ENCODE data around the gene PARD3B. TPM values are rescaled to one million over a fixed set of nuclear protein-coding genes. Genes with fewer than 3 reads are reported as not detected.

PARD3B gene
- total RNA-seq, 1 experiment from 2014 or later: 10.1 TPM

DNA sequence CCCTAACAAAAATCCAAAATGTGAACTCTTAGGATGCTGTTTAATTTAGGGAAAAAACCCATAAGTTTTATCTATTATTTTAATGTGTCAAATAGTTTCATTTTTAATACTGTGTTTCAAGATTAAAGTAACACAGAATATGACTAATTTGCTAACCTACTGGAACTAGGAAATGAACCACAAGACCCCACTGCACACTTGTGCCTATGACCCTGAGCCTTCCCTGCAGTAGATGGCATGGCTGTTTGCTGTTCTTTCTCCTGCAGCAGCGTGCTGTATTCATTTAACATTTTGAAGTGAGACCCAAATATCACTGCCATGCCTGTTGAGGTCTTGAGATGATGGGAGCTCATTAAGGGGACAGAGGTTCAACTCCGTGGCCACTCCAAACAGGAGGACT, 571.9 kb downstream of the PARD3B start:
- intact Hi-C loops (cut with micrococcal nuclease; ENCODE audit: unreplicated experiment): no loop called here
- H3K4me1 Mint-ChIP-seq (ENCODE audit: low read depth, unreplicated experiment): no peaks in the 10 kb centered on the region
- no peak for DNase-seq
- H3K27me3 Mint-ChIP-seq (ENCODE audit: unreplicated experiment): no peaks in the 10 kb centered on the region
- H3K4me3 Mint-ChIP-seq (ENCODE audit: low read depth, unreplicated experiment): no peak overlapping the region
- TF ChIP-seq, protein P1, sequence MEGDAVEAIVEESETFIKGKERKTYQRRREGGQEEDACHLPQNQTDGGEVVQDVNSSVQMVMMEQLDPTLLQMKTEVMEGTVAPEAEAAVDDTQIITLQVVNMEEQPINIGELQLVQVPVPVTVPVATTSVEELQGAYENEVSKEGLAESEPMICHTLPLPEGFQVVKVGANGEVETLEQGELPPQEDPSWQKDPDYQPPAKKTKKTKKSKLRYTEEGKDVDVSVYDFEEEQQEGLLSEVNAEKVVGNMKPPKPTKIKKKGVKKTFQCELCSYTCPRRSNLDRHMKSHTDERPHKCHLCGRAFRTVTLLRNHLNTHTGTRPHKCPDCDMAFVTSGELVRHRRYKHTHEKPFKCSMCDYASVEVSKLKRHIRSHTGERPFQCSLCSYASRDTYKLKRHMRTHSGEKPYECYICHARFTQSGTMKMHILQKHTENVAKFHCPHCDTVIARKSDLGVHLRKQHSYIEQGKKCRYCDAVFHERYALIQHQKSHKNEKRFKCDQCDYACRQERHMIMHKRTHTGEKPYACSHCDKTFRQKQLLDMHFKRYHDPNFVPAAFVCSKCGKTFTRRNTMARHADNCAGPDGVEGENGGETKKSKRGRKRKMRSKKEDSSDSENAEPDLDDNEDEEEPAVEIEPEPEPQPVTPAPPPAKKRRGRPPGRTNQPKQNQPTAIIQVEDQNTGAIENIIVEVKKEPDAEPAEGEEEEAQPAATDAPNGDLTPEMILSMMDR (IDR thresholded peaks at IDR 0.05; ENCODE audit: unreplicated experiment): no peak
- no TSS peak for BruUV-seq (replicated peaks)
- no peaks in the 10 kb centered on the region for H3K36me3 Mint-ChIP-seq (ENCODE audit: insufficient read depth, unreplicated experiment)
- H3K27ac Mint-ChIP-seq (ENCODE audit: unreplicated experiment): no peak overlapping the region
- no peaks in the 10 kb centered on the region for H3K9me3 Mint-ChIP-seq (ENCODE audit: low read depth, unreplicated experiment)
- CTCF ChIA-PET: no interaction called here

DNA sequence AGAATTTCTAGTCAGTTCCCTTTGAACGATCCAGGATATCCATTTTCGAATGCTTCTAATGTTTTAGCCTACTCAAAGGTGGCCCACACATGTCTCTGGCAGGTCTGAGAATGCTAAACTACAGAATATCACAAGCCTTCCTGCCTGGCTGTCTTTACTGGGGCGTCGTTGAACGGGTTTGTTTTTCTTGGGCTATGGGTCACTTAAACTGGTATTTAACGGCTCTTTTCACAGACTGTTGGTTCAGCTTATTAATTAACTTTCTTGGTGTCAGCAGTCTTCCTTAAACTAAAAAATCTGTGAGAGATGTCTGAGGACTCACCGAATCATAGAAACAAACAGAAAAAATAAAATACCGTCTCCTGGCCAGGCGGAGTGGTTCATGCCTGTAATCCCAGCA, 573.9 kb downstream of the PARD3B start:
- Mint-ChIP-seq H3K4me1 (ENCODE audit: low read depth, unreplicated experiment) (no peaks in the 10 kb centered on the region), H3K4me3 (ENCODE audit: low read depth, unreplicated experiment) (no peak overlapping the region), H3K27ac (ENCODE audit: unreplicated experiment) (no peak overlapping the region), H3K9me3 (ENCODE audit: low read depth, unreplicated experiment) (no peaks in the 10 kb centered on the region), H3K27me3 (ENCODE audit: unreplicated experiment) (no peaks in the 10 kb centered on the region), H3K36me3 (ENCODE audit: insufficient read depth, unreplicated experiment) (no peaks in the 10 kb centered on the region)
- intact Hi-C loops (cut with micrococcal nuclease; ENCODE audit: unreplicated experiment): no loop called here
- CTCF ChIA-PET: no interaction called here
- TF ChIP-seq, protein P1 (IDR thresholded peaks at IDR 0.05; ENCODE audit: unreplicated experiment): no peak
- DNase-seq: no peak
- no TSS peak for BruUV-seq (replicated peaks)

DNA sequence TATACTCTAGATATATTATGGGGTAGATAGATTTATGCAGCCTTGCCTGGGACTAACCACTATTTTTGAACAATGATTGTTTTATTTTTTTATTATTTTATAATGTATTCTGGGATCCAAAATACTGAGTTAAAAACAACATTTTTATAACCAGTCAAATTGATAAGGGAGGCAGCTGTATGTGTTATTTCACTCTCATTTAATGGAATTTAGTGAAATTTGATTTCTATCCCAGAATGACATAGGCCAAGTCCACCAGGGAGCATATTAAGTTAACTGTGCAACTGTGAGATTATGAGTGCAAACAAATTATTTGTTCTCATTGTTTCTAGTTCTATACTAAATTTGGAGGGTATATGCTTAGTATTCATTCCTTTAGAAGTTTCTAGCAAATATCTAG, 583.5 kb downstream of the PARD3B start:
- no peaks in the 10 kb centered on the region for H3K9me3 Mint-ChIP-seq (ENCODE audit: low read depth, unreplicated experiment)
- BruUV-seq (replicated peaks): no TSS peak
- intact Hi-C loops (cut with micrococcal nuclease; ENCODE audit: unreplicated experiment): no loop called here
- CTCF ChIA-PET: no interaction called here
- DNase-seq: no peak
- H3K4me3 Mint-ChIP-seq (ENCODE audit: low read depth, unreplicated experiment): no peak overlapping the region
- no peak overlapping the region for H3K27ac Mint-ChIP-seq (ENCODE audit: unreplicated experiment)
- TF ChIP-seq, protein P1 (IDR thresholded peaks at IDR 0.05; ENCODE audit: unreplicated experiment): no peak
- H3K27me3 Mint-ChIP-seq (ENCODE audit: unreplicated experiment): no peaks in the 10 kb centered on the region
- no peaks in the 10 kb centered on the region for H3K4me1 Mint-ChIP-seq (ENCODE audit: low read depth, unreplicated experiment)
- no peaks in the 10 kb centered on the region for H3K36me3 Mint-ChIP-seq (ENCODE audit: insufficient read depth, unreplicated experiment)

DNA sequence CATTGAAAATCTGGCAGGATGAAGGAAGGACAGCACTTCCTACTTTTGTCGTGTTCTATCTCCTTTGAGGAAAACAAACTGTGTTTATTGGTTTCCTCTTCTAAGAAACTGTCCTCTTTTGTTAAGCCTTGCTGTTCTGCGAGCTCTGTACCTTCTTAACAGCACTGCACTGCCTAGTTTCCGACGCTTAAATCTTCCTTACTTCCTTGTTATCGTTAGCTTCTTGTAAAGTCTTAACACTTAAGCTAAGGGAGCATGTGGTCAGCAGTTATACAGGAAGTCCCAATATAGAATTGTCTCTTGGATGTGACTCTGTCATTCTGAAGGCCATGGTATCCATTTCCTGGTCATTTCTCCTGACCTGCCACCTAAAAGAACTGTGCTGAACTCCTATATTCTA, 584.3 kb downstream of the PARD3B start:
- Mint-ChIP-seq H3K4me3 (ENCODE audit: low read depth, unreplicated experiment) (no peak overlapping the region), H3K36me3 (ENCODE audit: insufficient read depth, unreplicated experiment) (no peaks in the 10 kb centered on the region), H3K9me3 (ENCODE audit: low read depth, unreplicated experiment) (no peaks in the 10 kb centered on the region), H3K27me3 (ENCODE audit: unreplicated experiment) (no peaks in the 10 kb centered on the region), H3K4me1 (ENCODE audit: low read depth, unreplicated experiment) (no peaks in the 10 kb centered on the region), H3K27ac (ENCODE audit: unreplicated experiment) (no peak overlapping the region)
- CTCF ChIA-PET: no interaction called here
- TF ChIP-seq, protein P1 (IDR thresholded peaks at IDR 0.05; ENCODE audit: unreplicated experiment): no peak
- no TSS peak for BruUV-seq (replicated peaks)
- DNase-seq: no peak
- intact Hi-C loops (cut with micrococcal nuclease; ENCODE audit: unreplicated experiment): no loop called here
